Esophagus muscularis mucosa (tissue), 4 donors: ENCODE measurements around the gene HSD17B1. TPM values are rescaled to one million over a fixed set of nuclear protein-coding genes. Genes with fewer than 3 reads are reported as not detected.

Experiments
- DNase-seq: peaks from one replicate; pipeline ENCODE4 v3.0.0-alpha.2; 2017; ENCODE audit errors: extremely low spot score
- H3K27ac ChIP-seq, 4 donors: fragments of 200-600 bp; sonication (generic); replicated peaks in 1 of 4; 1 replicate in 3 of 4; 2 replicates in 1 of 4; pipeline ENCODE4 v1.5.1; 2016 to 2019; ENCODE audit warnings: mild to moderate bottlenecking in 1 of 4
- H3K27me3 ChIP-seq, 4 donors: fragments of 200-600 bp; sonication (generic); one replicate each; pipeline versions ENCODE4 v1.5.1 to v1.6.0; 2016 to 2019
- H3K36me3 ChIP-seq, 4 donors: fragments of 200-600 bp; sonication (generic); one replicate each; pipeline ENCODE4 v1.5.1; 2016 to 2019
- H3K4me1 ChIP-seq, 4 donors: fragments of 200-600 bp; sonication (generic); one replicate each; pipeline ENCODE4 v1.5.1; 2016 to 2019
- H3K4me3 ChIP-seq, 4 donors: fragments of 200-600 bp; sonication (generic); 1 replicate in 2 of 4; 2 replicates in 2 of 4; pipeline ENCODE4 v1.5.1; 2016 to 2019; ENCODE audit warnings: mild to moderate bottlenecking in 4 of 4, moderate library complexity in 1 of 4
- H3K9me3 ChIP-seq, 4 donors: fragments of 200-600 bp; sonication (generic); 1 replicate in 3 of 4; 2 replicates in 1 of 4; pipeline ENCODE4 v1.5.1; 2016 to 2019
- CTCF ChIP-seq, 3 experiments: fragments of 200-600 bp in 2 of 3; fragments of 450-650 bp in 1 of 3; sonication (generic) in 2 of 3; IDR thresholded peaks; one replicate each; pipeline ENCODE4 v1.5.1; 2017 to 2019; ENCODE audit warnings: antibody characterized with exemption in 3 of 3, mild to moderate bottlenecking in 2 of 3, moderate library complexity in 1 of 3
- EP300 ChIP-seq: sonication (generic); formaldehyde crosslinking; IDR thresholded peaks from one replicate; pipeline ENCODE4 v1.6.1; 2017; ENCODE audit warnings: antibody characterized with exemption
- POLR2A ChIP-seq: fragments of 450-650 bp; IDR thresholded peaks from one replicate; pipeline ENCODE4 v1.6.1; 2017; ENCODE audit warnings: antibody characterized with exemption, moderate library complexity, mild to moderate bottlenecking, low read depth
- POLR2AphosphoS5 ChIP-seq, 2 donors: sonication (generic); formaldehyde crosslinking; IDR thresholded peaks; one replicate each; pipeline ENCODE4 v1.6.1; 2017; ENCODE audit warnings: antibody characterized with exemption in 2 of 2
- WGBS: methylation state at CpG from one replicate; pipeline ENCODE4 v1.1.5; 2018; 5-methylcytosine and 5-hydroxymethylcytosine counted together
- intact Hi-C: fragments of 100-400 bp; cut with DNase I; formaldehyde crosslinking; loops from one replicate; pipeline ENCODE4 v1.15.1; 2023
- total RNA-seq, 4 donors: library from RNA; depleted of rRNA; stranded (reverse); fragments of >200 nt; gene quantifications; one replicate each; pipeline versions ENCODE4 v1.1.0 to v1.2.1, GENCODE V29; 2016

The HSD17B1 gene
- total RNA-seq, 4 donors from 2014 or later = 0.13 to 2.5 (median 0.62) TPM

- peaks cover 16 to 27% (median 23%) of the 10 kb centered on the region in 4 donors for H3K4me1 ChIP-seq
- peaks cover 0 to 8% (median 2%) of the 10 kb centered on the region in 4 donors for H3K27me3 ChIP-seq
- H3K36me3 ChIP-seq = peaks cover 0 to 31% (median 22%) of the 10 kb centered on the region in 4 donors
- WGBS = 36% methylated on average over 52 of the region's 74 CpGs
- TF ChIP-seq POLR2A = no peak
- no peak for TF ChIP-seq EP300
- peak in 2 of 3 experiments; percentile 16 to 38 for TF ChIP-seq CTCF (IDR thresholded peaks at IDR 0.05)
- peak; percentile 9 to 14 for TF ChIP-seq POLR2AphosphoS5 (IDR thresholded peaks at IDR 0.05)
- no peak for DNase-seq
- no peaks in the 10 kb centered on the region for H3K9me3 ChIP-seq
- no peak overlapping the region for H3K27ac ChIP-seq
- H3K4me3 ChIP-seq = peak overlapping the region; percentile 38 to 51 (median 42)
- intact Hi-C loops = no loop called here
These were observed 4.5 kb upstream of the HSD17B1 start for GRCh38 chr17:42548070-42548837.

DNA sequence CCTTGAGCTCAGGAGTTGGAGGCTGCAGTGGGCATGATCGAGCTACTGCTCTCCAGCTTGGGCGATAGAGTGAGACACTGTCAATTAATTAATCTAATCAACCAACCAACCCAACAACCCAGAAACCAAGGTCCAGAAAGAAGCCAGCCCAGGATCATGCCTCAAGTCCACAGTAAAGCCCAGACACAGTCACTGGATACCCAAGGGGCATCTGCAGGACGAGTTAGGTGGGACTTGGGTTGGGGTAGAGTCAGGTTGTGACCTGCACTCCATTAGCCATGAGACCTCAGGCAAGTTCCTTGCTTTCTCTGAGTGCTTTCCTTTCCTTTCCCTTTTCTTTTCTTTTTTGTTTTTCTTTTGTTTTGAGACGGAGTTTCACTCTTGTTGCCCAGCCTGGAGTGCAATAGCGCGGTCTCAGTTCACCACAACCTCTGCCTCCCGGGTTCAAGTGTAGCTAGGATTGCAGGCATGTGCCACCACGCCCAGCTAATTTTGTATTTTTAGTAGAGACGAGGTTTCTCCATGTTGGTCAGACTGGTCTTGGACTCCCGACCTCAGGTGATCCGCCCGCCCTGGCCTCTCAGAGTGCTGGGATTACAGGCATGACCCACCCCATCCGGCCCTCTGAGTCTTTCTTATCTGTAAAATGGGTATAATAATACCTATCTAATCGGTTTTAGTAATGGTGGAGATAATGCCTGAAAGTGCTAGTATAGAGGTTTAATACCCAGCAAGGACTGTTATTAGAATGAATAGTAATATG, 3.5 kb upstream of the HSD17B1 start:
- no peak overlapping the region for H3K4me3 ChIP-seq
- DNase-seq = no peak
- 84% methylated on average over 14 of the region's 14 CpGs for WGBS
- intact Hi-C loops = no loop called here
- TF ChIP-seq CTCF (IDR thresholded peaks at IDR 0.05) (no peak), EP300 (no peak), POLR2AphosphoS5 (IDR thresholded peaks at IDR 0.05) (no peak), POLR2A (no peak)
- H3K9me3 ChIP-seq = no peaks in the 10 kb centered on the region
- H3K36me3 ChIP-seq = peaks cover 0 to 23% (median 14%) of the 10 kb centered on the region in 4 donors
- peaks cover 0 to 8% (median 2%) of the 10 kb centered on the region in 4 donors for H3K27me3 ChIP-seq
- peaks cover 24 to 37% (median 32%) of the 10 kb centered on the region in 4 donors for H3K4me1 ChIP-seq
- no peak overlapping the region for H3K27ac ChIP-seq

- Histone ChIP-seq H3K36me3 (peaks cover 0 to 15% (median 7%) of the 10 kb centered on the region in 4 donors), H3K9me3 (no peaks in the 10 kb centered on the region), H3K27me3 (peaks cover 0 to 8% (median under 1%) of the 10 kb centered on the region in 4 donors), H3K4me3 (peak overlapping the region; percentile 77 to 90 (median 88)), H3K4me1 (peaks cover 22 to 51% (median 39%) of the 10 kb centered on the region in 4 donors), H3K27ac (peak overlapping the region in 2 of 4 donors; percentile 83 to 90)
- intact Hi-C loops = no loop called here
- DNase-seq = no peak
- 67% methylated on average over 23 of the region's 45 CpGs for WGBS
- TF ChIP-seq EP300 (no peak), CTCF (IDR thresholded peaks at IDR 0.05) (no peak), POLR2AphosphoS5 (IDR thresholded peaks at IDR 0.05) (no peak), POLR2A (no peak)
These were observed 567 bp downstream of the HSD17B1 start for GRCh38 chr17:42553161-42553818.

DNA sequence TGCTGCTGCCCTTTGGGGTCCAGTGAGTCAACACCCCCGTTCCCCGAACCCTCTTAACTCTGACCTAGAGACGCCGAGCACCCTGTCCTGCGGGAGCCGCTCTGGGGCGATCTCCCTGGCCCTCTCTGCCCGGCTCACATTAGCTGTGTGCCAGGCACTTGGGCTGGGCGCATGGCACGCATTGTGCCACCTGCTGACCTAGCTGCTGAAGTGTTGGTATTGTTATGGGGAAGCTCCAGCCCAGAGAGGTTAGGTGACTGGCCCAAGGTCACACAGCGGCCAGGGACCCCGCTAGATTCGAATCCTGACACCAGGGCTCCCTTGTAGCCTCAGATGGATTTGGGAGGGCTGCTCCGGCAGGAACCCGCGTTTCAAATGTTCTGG, 1.1 kb downstream of the HSD17B1 start:
- Histone ChIP-seq H3K4me1 (peaks cover 17 to 45% (median 33%) of the 10 kb centered on the region in 4 donors), H3K9me3 (no peaks in the 10 kb centered on the region), H3K4me3 (peak overlapping the region; percentile 77 to 90 (median 88)), H3K36me3 (peaks cover 0 to 15% (median 7%) of the 10 kb centered on the region in 4 donors), H3K27ac (peak overlapping the region; percentile 83 to 91 (median 88)), H3K27me3 (peaks cover 0 to 2% (median 0%) of the 10 kb centered on the region in 4 donors)
- 31% methylated on average over 5 of the region's 16 CpGs for WGBS
- DNase-seq = no peak
- TF ChIP-seq POLR2A (no peak), EP300 (no peak), POLR2AphosphoS5 (IDR thresholded peaks at IDR 0.05) (no peak), CTCF (IDR thresholded peaks at IDR 0.05) (no peak)
- intact Hi-C loops = no loop called here
